Measurements from ENCODE around the gene RBM17. TPM values are rescaled to one million over a fixed set of nuclear protein-coding genes. Genes with fewer than 3 reads are reported as not detected.

RBM17 gene
- total RNA-seq, 4 donors from 2014 or later, result 64.3 to 93.3 (median 81.7) TPM

- H3K4me3 ChIP-seq (replicated peaks in 1 of 3), result no peak overlapping the region
- no peak for DNase-seq
- H3K9me3 ChIP-seq, result no peaks in the 10 kb centered on the region
- TF ChIP-seq POLR2A (IDR thresholded peaks at IDR 0.05) (no peak), CTCF (IDR thresholded peaks at IDR 0.05) (no peak)
- H3K27me3 ChIP-seq, result no peaks in the 10 kb centered on the region
- intact Hi-C loops (cut with DNase I), result no loop called here
- H3K27ac ChIP-seq, result no peak overlapping the region
- H3K4me1 ChIP-seq, result peaks cover 8 to 26% of the 10 kb centered on the region in 2 donors
- WGBS, 2 donors, result 83 to 91% methylated on average over 12 of the region's 12 CpGs
- H3K36me3 ChIP-seq, result peaks cover 0 to 8% of the 10 kb centered on the region in 2 donors
Measured at GRCh38 chr10:6095810-6096570, 7.2 kb downstream of the RBM17 start.

GRCh38 chr10:6097063-6097462 is 8.2 kb downstream of the RBM17 start:
- Histone ChIP-seq H3K4me1 (peaks cover 0 to 15% of the 10 kb centered on the region in 2 donors), H3K27me3 (no peaks in the 10 kb centered on the region), H3K36me3 (peaks cover 9% of the 10 kb centered on the region in 2 donors), H3K9me3 (no peaks in the 10 kb centered on the region), H3K4me3 (replicated peaks in 1 of 3) (no peak overlapping the region), H3K27ac (no peak overlapping the region)
- 91 to 98% methylated on average over 5 of the region's 5 CpGs for WGBS, 2 donors
- DNase-seq, result no peak
- TF ChIP-seq CTCF (IDR thresholded peaks at IDR 0.05) (no peak), POLR2A (IDR thresholded peaks at IDR 0.05) (no peak)
- intact Hi-C loops (cut with DNase I), result no loop called here

- WGBS, 2 donors, result 95 to 96% methylated on average over 7 of the region's 7 CpGs
- H3K36me3 ChIP-seq, result peaks cover 12 to 14% of the 10 kb centered on the region in 2 donors
- no peak overlapping the region for H3K4me3 ChIP-seq (replicated peaks in 1 of 3)
- DNase-seq, result no peak
- intact Hi-C loops (cut with DNase I), result no loop called here
- H3K27ac ChIP-seq, result no peak overlapping the region
- no peaks in the 10 kb centered on the region for H3K9me3 ChIP-seq
- TF ChIP-seq POLR2A (IDR thresholded peaks at IDR 0.05), result no peak
- no peak for TF ChIP-seq CTCF (IDR thresholded peaks at IDR 0.05)
- H3K4me1 ChIP-seq, result peaks cover 0 to 6% of the 10 kb centered on the region in 2 donors
- H3K27me3 ChIP-seq, result no peaks in the 10 kb centered on the region
Measured at GRCh38 chr10:6098156-6098555, 9.3 kb downstream of the RBM17 start.

GRCh38 chr10:6100370-6100769 is 11.5 kb downstream of the RBM17 start:
- H3K27ac ChIP-seq, result no peak overlapping the region
- no peaks in the 10 kb centered on the region for H3K4me1 ChIP-seq
- intact Hi-C loops (cut with DNase I), result no loop called here
- no peaks in the 10 kb centered on the region for H3K9me3 ChIP-seq
- no peak for DNase-seq
- peaks cover 12 to 18% of the 10 kb centered on the region in 2 donors for H3K36me3 ChIP-seq
- no peak overlapping the region for H3K4me3 ChIP-seq (replicated peaks in 1 of 3)
- WGBS, 2 donors, result 77 to 86% methylated on average over 1 of the region's 1 CpG
- no peaks in the 10 kb centered on the region for H3K27me3 ChIP-seq
- no peak for TF ChIP-seq POLR2A (IDR thresholded peaks at IDR 0.05)
- TF ChIP-seq CTCF (IDR thresholded peaks at IDR 0.05), result no peak

GRCh38 chr10:6101181-6101580 is 12.3 kb downstream of the RBM17 start:
- no peaks in the 10 kb centered on the region for H3K4me1 ChIP-seq
- 90 to 95% methylated on average over 8 of the region's 8 CpGs for WGBS, 2 donors
- TF ChIP-seq CTCF (IDR thresholded peaks at IDR 0.05) (no peak), POLR2A (IDR thresholded peaks at IDR 0.05) (no peak)
- peaks cover 12 to 21% of the 10 kb centered on the region in 2 donors for H3K36me3 ChIP-seq
- intact Hi-C loops (cut with DNase I), result no loop called here
- H3K27me3 ChIP-seq, result no peaks in the 10 kb centered on the region
- H3K9me3 ChIP-seq, result no peaks in the 10 kb centered on the region
- DNase-seq, result no peak
- no peak overlapping the region for H3K4me3 ChIP-seq (replicated peaks in 1 of 3)
- H3K27ac ChIP-seq, result no peak overlapping the region

Measured in thyroid gland (tissue), 4 donors.